Duodenal mucosa (tissue), 2 donors: Measurements from ENCODE around the gene MED16.
A peak's percentile ranks its signal among the peaks of the same experiment; 100 is the strongest.

Source experiments
- H3K27ac ChIP-seq: one replicate; pipeline ENCODE4 v1.7.0; 2013; ENCODE audit warnings: low read depth, low read length
- H3K27me3 ChIP-seq, 2 donors: one replicate each; pipeline ENCODE4 v1.7.0; 2013; ENCODE audit warnings: low read length in 2 of 2, control low read depth in 1 of 2; ENCODE audit not compliant: insufficient read depth in 2 of 2, control insufficient read depth in 1 of 2
- H3K36me3 ChIP-seq, 2 donors: one replicate each; pipeline ENCODE4 v1.7.0; 2013; ENCODE audit warnings: low read length in 2 of 2, control low read depth in 1 of 2; ENCODE audit not compliant: insufficient read depth in 2 of 2, control insufficient read depth in 1 of 2
- H3K4me1 ChIP-seq, 2 donors: one replicate each; pipeline ENCODE4 v1.7.0; 2013; ENCODE audit warnings: low read length in 2 of 2, control low read depth in 1 of 2; ENCODE audit not compliant: insufficient read depth in 2 of 2, control insufficient read depth in 1 of 2
- H3K4me3 ChIP-seq, 2 donors: one replicate each; pipeline ENCODE4 v1.7.0; 2013; ENCODE audit warnings: low read length in 2 of 2, low read depth in 1 of 2
- H3K9ac ChIP-seq, 2 donors: one replicate each; pipeline ENCODE4 v1.7.0; 2013; ENCODE audit warnings: low read length in 2 of 2, low read depth in 1 of 2
- H3K9me3 ChIP-seq, 2 donors: one replicate each; pipeline ENCODE4 v1.7.0; 2013; ENCODE audit warnings: low read length in 2 of 2, control low read depth in 1 of 2; ENCODE audit not compliant: control insufficient read depth in 1 of 2

MED16 gene

GRCh38 chr19:934865-935479, 42.0 kb upstream of the MED16 start:
- no peaks in the 10 kb centered on the region for H3K9me3 ChIP-seq
- peaks cover 16 to 28% of the 10 kb centered on the region in 2 donors for H3K4me1 ChIP-seq
- no peak overlapping the region for H3K4me3 ChIP-seq
- H3K27ac ChIP-seq: peak overlapping the region; percentile 10
- H3K36me3 ChIP-seq: no peaks in the 10 kb centered on the region
- H3K27me3 ChIP-seq: no peaks in the 10 kb centered on the region
- no peak overlapping the region for H3K9ac ChIP-seq

DNA sequence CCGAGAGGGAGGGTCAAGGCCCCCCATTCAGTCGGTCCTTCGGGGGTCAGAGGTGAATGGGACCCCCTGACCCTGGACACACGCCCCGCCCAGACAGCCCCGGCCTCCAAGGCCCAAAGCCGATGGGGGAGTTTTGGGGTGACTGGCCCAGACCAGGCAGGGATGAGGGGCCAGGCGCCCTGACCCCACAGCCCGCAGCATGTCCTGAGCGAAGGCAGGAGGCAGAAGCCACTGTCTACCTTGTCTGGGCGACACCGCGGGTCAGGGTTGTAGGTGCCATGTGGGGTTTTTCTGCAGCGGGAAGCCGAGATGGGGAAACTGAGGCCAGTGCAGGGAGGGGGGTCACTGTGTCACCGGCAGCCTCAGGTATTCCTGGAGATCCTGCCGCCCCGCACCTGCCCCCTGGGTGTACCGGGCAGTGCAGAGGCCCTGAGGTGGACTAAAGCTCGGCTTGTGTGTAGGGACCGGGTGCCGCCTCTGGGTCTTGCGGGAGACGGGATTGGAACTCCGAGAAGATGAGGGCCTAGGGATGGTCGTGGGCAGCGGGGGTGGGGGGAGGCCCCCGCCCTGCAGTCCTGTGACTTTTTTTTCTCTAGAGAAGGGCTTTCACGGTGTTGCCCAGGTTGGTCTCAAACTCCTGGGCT, 41.3 kb upstream of the MED16 start:
- H3K27ac ChIP-seq: peak overlapping the region; percentile 10
- H3K9ac ChIP-seq: no peak overlapping the region
- no peaks in the 10 kb centered on the region for H3K9me3 ChIP-seq
- H3K27me3 ChIP-seq: no peaks in the 10 kb centered on the region
- H3K36me3 ChIP-seq: no peaks in the 10 kb centered on the region
- peaks cover 15 to 24% of the 10 kb centered on the region in 2 donors for H3K4me1 ChIP-seq
- H3K4me3 ChIP-seq: no peak overlapping the region

DNA sequence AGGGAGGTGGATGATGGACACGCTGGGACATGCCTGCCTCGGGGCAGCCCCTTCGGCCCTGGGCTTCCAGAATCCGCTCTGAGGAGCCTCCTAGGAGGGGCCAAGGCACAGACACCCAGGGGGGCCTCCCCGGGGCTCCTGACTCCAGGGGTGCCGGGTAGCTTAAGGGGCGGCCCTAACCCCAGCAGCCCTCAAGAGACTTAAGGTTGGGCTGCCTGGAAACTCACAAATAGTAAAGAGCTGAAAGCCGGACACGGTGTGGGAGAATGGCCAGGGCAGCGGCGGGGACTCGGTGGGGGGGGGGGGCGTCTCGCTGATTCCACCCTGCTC, 40.5 kb upstream of the MED16 start:
- Histone ChIP-seq H3K36me3 (no peaks in the 10 kb centered on the region), H3K27ac (no peak overlapping the region), H3K9ac (no peak overlapping the region), H3K27me3 (no peaks in the 10 kb centered on the region), H3K9me3 (no peaks in the 10 kb centered on the region), H3K4me3 (no peak overlapping the region), H3K4me1 (peaks cover 15 to 24% of the 10 kb centered on the region in 2 donors)

DNA sequence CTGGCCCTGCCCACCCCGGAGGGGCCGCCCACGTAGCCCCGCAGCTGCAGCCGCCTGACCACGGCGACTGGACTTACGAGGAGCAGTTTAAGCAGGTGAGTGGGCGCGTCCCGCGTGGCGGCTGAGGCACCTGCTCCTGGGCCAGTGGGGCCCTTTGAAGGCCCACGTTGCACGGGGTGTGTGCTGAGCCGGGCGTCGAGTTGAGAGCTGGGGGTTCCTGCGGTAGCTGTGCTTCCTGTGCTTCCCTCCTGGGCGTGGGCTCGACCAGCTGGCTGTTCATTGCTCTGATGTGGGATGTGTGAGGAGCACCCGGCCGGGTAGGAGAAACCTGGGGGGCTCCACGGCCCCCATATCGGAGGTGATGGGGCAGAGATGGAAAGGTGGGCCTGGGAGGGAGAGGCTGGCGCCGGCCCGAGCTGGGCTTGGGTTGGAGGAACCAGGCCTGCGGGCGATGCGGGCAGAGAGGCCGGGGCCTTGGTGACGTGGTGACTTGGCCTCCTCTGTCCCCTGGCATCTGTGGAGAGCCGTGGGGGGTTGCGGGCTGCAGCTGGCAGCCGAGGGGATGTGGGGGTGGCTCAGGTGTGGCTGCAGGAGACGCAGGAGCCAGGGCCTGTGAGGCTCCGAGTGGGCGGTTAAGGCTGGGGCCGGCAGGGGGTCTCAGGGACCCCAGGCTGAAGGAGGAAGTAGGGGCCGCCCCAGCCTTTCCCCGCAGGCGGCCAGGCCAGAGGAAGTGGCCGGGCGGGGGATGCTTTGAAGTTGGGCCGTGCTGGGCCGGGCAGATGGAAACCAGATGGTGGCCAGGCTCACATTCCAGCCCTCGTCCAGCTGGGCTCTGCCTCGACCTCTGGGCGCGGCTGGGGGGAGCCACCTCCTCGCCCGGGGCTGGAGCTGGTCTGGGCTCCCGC, 39.9 kb upstream of the MED16 start:
- Histone ChIP-seq H3K27me3 (no peaks in the 10 kb centered on the region), H3K27ac (peak overlapping the region; percentile 42), H3K9ac (no peak overlapping the region), H3K4me3 (no peak overlapping the region), H3K36me3 (no peaks in the 10 kb centered on the region), H3K4me1 (peaks cover 15 to 24% of the 10 kb centered on the region in 2 donors), H3K9me3 (no peaks in the 10 kb centered on the region)

- no peaks in the 10 kb centered on the region for H3K36me3 ChIP-seq
- no peak overlapping the region for H3K27ac ChIP-seq
- peaks cover 15 to 24% of the 10 kb centered on the region in 2 donors for H3K4me1 ChIP-seq
- H3K9me3 ChIP-seq: no peaks in the 10 kb centered on the region
- no peak overlapping the region for H3K4me3 ChIP-seq
- no peak overlapping the region for H3K9ac ChIP-seq
- no peaks in the 10 kb centered on the region for H3K27me3 ChIP-seq
Observed at GRCh38 chr19:931860-932647, 39.1 kb upstream of the MED16 start.

DNA sequence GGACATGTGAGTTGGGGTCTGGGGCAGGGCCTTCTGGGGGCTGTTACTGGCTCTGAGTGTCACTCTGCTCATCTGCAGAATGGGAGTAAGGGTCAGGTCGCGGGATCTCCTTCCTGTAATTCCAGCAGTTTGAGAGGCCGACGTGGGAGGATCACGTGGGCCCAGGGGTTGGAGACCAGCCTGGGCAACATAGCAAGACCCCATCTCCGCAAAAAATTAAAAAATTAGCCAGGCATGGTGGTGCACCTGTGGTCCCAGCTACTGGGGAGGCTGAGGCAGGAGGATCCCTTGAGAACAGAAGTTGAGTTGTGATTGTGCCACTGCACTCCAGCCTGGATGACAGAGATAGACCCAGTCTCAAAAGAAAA, 36.9 kb upstream of the MED16 start:
- Histone ChIP-seq H3K27ac (no peak overlapping the region), H3K4me3 (no peak overlapping the region), H3K9ac (no peak overlapping the region), H3K4me1 (peaks cover 10 to 19% of the 10 kb centered on the region in 2 donors), H3K27me3 (no peaks in the 10 kb centered on the region), H3K36me3 (no peaks in the 10 kb centered on the region), H3K9me3 (no peaks in the 10 kb centered on the region)

DNA sequence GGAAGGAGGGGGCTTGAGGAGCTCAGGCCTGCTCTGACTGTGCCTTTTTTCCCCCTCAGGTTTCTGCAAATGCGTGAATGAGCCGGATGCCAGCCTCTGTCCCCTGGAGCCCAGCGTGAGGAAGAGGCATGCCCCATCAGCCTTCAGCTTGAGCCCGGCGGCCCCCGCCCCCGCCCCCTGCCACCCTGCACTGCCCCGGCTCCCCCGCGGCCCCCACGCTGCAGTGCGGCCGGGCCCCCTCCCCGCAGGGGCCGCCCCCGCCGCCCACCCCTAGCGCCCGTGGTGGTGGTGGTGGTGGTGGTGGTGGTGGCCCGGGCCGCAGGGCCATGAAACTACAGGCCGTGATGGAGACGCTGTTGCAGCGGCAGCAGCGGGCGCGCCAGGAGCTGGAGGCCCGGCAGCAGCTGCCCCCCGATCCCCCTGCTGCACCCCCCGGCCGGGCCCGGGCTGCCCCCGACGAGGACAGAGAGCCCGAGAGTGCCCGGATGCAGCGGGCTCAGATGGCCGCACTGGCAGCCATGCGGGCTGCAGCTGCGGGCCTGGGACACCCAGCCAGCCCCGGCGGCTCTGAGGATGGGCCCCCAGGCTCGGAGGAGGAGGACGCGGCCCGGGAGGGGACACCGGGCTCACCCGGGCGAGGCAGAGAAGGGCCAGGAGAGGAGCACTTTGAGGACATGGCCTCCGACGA, 36.4 kb upstream of the MED16 start:
- Histone ChIP-seq H3K9ac (no peak overlapping the region), H3K9me3 (no peaks in the 10 kb centered on the region), H3K36me3 (no peaks in the 10 kb centered on the region), H3K4me3 (no peak overlapping the region), H3K27me3 (no peaks in the 10 kb centered on the region), H3K27ac (no peak overlapping the region), H3K4me1 (peaks cover 5 to 19% of the 10 kb centered on the region in 2 donors)

DNA sequence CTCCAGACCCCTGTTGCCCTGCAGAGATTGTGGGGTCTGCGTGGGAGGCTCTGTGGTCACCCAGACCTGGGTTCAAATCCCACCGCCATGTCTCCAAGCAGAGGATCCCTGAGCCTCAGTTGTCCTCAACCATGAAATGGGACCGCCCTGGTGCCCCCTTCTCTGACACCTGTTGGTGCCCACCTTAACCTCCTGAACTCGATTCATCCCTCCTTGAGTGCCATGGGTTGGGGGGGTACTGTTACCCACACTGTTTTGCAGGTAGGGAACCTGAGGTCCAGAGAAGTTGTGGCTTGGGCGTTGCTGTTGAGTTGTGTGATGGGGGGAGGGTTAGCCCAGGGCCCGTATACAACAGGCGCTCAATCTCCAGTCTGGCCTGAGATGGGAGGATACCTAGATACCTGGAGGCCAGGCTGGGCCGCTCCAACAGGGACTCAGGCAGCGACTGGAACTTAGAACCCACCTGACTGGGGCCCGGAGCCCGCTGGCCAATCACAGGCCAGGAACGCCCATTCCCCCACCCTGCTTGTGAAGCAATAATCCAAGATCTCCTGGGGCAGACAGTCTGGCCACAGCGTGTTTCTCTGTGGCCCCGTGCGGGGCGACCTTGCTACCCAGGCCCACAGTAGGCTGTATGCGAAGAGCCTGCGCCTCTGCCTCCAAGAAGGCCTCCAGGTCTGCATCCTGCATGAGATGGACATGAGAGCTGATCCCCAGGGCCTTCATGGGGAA, 35.6 kb upstream of the MED16 start:
- H3K9me3 ChIP-seq: no peaks in the 10 kb centered on the region
- H3K27me3 ChIP-seq: no peaks in the 10 kb centered on the region
- H3K27ac ChIP-seq: no peak overlapping the region
- no peak overlapping the region for H3K9ac ChIP-seq
- H3K4me3 ChIP-seq: no peak overlapping the region
- peaks cover 0 to 14% of the 10 kb centered on the region in 2 donors for H3K4me1 ChIP-seq
- H3K36me3 ChIP-seq: no peaks in the 10 kb centered on the region

DNA sequence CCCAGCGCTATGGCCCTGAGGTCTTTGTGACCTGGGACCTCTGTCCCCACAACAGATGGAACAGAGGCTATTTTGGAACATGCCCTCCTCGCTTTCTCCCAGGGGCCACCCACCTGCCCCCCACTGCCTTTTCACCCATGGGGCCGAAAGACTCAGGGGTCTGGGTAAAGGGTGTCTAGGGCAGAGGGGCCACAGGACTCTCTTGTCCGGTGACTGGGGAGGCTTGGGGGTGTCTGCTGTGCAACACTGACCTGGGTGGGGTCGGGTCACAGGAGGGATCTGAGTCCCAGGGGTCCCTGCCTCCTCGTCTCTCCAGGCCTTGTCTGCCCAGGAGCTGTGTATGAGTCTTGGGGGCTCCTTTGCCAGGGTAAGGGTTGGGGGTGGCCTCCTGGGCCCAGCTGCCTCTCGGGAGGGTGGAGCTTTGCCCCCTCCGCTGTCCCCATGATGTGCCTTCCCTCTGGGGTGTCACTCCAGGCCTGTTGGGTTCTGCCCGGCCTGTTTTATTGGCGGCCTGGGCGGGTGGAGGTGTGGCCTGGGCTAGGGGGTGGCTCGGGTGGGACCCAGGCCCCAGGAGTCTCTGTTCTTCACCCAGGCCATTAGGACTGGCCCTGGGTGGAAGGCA, 34.9 kb upstream of the MED16 start:
- H3K9me3 ChIP-seq: no peaks in the 10 kb centered on the region
- no peak overlapping the region for H3K27ac ChIP-seq
- H3K4me1 ChIP-seq: peaks cover 0 to 12% of the 10 kb centered on the region in 2 donors
- no peak overlapping the region for H3K4me3 ChIP-seq
- H3K9ac ChIP-seq: no peak overlapping the region
- H3K36me3 ChIP-seq: no peaks in the 10 kb centered on the region
- H3K27me3 ChIP-seq: no peaks in the 10 kb centered on the region
